GM18499 (cell line): ENCODE data around the gene OTUD3.
"Not testable (repeated sequence)": the region's sequence is repeated elsewhere in the genome, so short reads cannot be mapped to it uniquely, and the experiment has no call there.

ENCODE experiments used
- ATAC-seq: cut with Tn5 transposase; IDR thresholded peaks from one replicate; pipeline ENCODE4 v1.9.1; 2021; ENCODE audit warnings: moderate number of reproducible peaks; ENCODE audit not compliant: insufficient read depth, unreplicated experiment

OTUD3 gene

DNA sequence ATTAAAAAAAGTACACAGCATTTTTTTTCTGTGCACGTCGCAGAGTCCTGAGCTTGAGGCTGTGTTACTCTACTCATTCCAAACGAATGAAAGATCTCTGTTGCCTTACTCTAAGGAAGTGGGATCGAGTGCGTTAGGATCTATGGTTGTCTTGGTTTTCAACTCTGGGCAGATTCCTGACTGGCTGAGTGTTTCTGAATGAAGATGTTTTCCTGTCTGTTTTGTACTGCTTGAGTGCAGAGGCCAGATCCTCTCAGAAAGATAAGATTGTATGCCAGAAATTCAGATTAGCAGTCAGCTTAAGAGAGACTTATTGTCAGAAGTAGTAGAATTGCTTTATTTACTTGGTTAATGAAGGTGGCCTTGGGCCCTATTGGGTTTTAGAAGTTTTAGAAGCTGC lies 27.2 kb downstream of the OTUD3 start:
- ATAC-seq = no peak

- no peak for ATAC-seq
Observed at GRCh38 chr1:19909971-19910370, 27.8 kb downstream of the OTUD3 start.

DNA sequence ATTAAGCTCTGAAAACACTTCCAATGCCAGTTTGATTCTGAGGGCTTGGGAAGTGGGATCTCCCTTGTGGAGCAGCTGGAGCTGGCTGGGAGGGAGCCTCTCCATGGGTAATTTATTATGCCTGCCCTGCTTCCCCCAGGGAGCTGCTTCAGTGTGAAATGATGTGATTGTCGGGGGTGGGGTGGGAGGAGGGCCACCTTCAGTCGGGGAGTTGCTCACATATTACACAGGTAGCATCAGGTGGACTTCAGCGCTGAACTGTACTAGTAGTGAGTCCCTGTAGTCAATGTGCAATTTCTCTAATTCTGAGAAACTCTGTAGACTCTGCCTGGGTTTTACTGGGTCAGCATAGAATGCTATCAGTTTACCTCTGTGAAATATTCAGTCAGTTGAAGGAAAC lies 28.5 kb downstream of the OTUD3 start:
- no peak for ATAC-seq

DNA sequence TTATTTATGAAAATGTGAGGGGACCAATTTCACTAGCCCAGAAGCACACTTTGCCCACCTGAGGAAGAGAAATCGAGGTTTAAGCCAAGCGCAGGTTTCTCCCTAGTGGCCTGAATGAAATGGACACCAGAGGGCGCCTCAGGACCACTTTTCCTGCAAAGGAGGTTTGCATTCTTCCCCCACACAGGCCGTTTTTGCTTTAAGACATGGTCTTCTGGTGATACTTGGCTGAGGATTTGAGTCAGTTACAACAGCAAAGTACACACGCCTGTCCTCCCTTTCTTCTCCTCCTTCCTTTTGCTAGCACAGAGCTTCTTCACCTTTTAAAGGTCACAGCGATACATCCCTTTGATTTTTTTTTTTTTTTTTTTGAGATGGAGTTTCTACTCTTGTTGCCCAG lies 35.9 kb downstream of the OTUD3 start:
- ATAC-seq = no peak

DNA sequence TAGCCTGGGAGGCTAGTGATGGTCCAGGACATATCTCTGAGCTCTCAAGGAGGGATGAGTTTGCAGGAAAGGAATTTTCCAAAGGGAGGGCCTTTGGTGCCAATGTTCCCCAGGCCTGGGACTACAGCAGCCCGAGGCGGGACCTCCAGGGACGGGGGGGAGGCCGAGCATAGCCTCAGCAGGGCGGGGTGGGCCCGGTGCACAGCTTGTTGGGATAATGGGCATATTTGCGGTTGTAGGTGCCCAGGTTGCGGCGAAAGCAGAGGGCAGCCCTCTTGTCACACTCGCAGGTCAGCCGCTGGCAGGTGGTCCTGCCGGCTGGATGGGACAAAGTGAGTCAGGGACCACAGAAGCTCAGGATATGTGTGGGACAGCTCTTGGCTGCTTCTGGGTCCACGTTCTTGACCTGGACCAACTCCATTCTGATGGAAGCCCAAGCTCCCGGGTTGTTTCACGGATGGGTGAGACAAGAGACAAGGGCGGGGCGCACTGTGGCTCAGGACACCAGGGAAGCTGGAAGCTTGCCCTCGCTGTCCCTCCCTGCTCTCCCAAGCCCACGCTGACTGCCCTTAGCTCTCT lies 38.0 kb downstream of the OTUD3 start:
- no peak for ATAC-seq

DNA sequence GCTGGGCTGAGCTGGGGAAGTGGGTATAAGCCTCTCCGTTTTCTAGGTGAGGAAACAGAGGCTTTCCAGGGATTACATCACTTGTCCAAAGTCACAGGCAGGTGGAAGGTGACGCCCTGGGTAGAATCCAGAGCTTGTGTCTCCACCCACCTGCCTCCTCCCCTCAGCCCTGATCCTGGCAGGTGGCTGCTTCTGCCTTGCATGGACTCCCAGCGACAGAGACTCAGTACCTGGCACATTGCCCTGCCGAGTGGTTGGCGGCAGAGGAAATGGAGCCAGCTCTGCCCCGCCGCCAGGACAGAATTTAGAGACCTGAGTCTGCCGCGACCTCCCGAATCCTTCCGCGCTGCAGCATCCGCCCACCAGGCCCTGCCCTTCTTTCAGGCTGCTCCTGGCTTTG lies 39.1 kb downstream of the OTUD3 start:
- no peak for ATAC-seq

GRCh38 chr1:19922015-19922688 lies 40.0 kb downstream of the OTUD3 start:
- ATAC-seq = no peak

GRCh38 chr1:19923137-19923952 lies 41.1 kb downstream of the OTUD3 start, which contains the start of gene PLA2G2E:
Gene PLA2G2E (minus strand): TSS chr1:19923617. CDS start chr1:19923559, 58 bp downstream.
- no peak for ATAC-seq

- no peak for ATAC-seq
Observed at GRCh38 chr1:19923953-19924346, 41.8 kb downstream of the OTUD3 start.

- no peak for ATAC-seq
Observed at GRCh38 chr1:19925342-19926070, 43.3 kb downstream of the OTUD3 start.

GRCh38 chr1:19926296-19927129 lies 44.3 kb downstream of the OTUD3 start:
- no peak for ATAC-seq

DNA sequence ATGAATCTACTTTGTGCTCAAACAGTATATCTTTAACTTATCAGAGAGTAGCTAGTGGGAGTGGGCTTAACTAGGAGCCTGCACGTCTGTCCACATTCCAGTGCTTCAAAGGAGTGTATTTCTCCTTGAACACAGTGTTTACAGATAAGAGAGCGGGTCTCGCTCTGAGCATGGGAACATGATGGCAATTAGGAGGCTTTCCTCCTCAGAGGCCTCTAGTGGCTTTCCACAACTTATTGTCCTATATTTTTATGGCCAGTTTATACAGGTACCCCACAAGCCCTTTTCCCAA lies 44.9 kb downstream of the OTUD3 start:
- not testable (repeated sequence) for ATAC-seq

GRCh38 chr1:19932866-19933265 lies 50.7 kb downstream of the OTUD3 start:
- ATAC-seq = no peak

DNA sequence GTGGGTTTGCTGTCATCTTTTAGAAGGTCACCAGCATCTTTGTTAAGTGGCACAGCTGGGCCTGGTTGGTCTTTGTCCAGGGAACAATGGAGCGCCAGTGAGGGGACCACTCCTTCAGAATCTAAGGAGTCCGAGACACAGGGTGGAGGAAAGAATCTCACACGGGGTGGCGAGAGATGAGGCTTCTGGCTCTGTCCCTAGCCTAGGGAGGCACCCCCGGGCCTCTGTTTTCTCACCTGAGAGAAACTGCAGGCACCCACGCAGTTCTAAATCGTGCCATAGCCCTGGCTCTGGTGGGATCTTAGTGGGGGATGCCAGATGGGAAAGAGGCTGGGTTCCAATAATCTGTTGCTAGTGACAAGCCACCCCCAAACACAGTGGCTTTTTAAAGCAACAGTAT lies 52.1 kb downstream of the OTUD3 start:
- no peak for ATAC-seq

GRCh38 chr1:19936061-19936750 lies 54.0 kb downstream of the OTUD3 start:
- no peak for ATAC-seq

DNA sequence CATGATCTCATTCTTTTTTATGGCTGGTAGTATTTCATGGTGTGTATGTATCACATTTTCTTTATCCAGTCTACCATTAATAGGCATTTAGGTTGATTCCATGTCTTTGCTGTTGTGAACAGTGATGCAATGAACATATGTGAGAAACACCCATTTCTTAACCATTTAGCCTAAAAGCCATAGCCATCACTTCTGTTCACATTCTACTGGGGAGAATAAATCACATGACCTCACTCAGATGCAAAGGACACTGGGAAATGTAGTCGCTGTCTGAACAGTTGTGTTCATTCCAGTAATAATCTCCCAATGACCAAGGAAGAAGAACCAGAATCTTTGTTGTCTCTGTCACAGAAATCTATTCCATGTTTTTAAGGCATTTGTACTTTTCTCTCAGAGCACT lies 56.3 kb downstream of the OTUD3 start:
- no peak for ATAC-seq

GRCh38 chr1:19940486-19941205 lies 58.5 kb downstream of the OTUD3 start:
- no peak for ATAC-seq

- ATAC-seq = no peak
Observed at GRCh38 chr1:19941206-19941568, 59.0 kb downstream of the OTUD3 start.

GRCh38 chr1:19942088-19942487 lies 59.9 kb downstream of the OTUD3 start:
- no peak for ATAC-seq
